Brain microvascular endothelial cell (primary cell): ENCODE results near the gene RPL19.

Experiments used
- DNase-seq: peaks from one replicate; pipeline ENCODE4 v3.0.0-alpha.2; 2020
- H3K27ac ChIP-seq: fragments of 250-450 bp; sonication (Bioruptor Pico); 2 replicates; pipeline ENCODE4 v1.5.1; 2020; ENCODE audit warnings: mild to moderate bottlenecking, moderate library complexity
- H3K27me3 ChIP-seq: fragments of 250-450 bp; sonication (Bioruptor Pico); replicated peaks from 2 replicates; pipeline ENCODE4 v1.5.1; 2020; ENCODE audit warnings: mild to moderate bottlenecking
- H3K36me3 ChIP-seq: fragments of 250-450 bp; sonication (Bioruptor Pico); replicated peaks from 2 replicates; pipeline ENCODE4 v1.5.1; 2020; ENCODE audit warnings: mild to moderate bottlenecking
- H3K4me3 ChIP-seq: 2 replicates; pipeline ENCODE4 v1.5.1; 2011; ENCODE audit warnings: low read depth, mild to moderate bottlenecking, control low read depth, low read length, moderate library complexity
- CTCF ChIP-seq: IDR thresholded peaks from 2 replicates; pipeline ENCODE4 v1.5.1; 2011; ENCODE audit warnings: low read depth, mild to moderate bottlenecking, moderate library complexity, low read length, control low read depth, inconsistent platforms; ENCODE audit errors: missing control alignments
- in situ Hi-C: cut with HindIII; loops from 2 replicates; pipeline ENCODE4 v1.10.0; 2017; ENCODE audit warnings: low sequenced_read_pairs, low pct_ligation_motif_present

RPL19 gene

GRCh38 chr17:39230361-39230760 is 30.3 kb downstream of the RPL19 start:
- no peak for DNase-seq
- H3K27me3 ChIP-seq, result peaks cover 8% of the 10 kb centered on the region
- in situ Hi-C loops, result no loop called here

DNA sequence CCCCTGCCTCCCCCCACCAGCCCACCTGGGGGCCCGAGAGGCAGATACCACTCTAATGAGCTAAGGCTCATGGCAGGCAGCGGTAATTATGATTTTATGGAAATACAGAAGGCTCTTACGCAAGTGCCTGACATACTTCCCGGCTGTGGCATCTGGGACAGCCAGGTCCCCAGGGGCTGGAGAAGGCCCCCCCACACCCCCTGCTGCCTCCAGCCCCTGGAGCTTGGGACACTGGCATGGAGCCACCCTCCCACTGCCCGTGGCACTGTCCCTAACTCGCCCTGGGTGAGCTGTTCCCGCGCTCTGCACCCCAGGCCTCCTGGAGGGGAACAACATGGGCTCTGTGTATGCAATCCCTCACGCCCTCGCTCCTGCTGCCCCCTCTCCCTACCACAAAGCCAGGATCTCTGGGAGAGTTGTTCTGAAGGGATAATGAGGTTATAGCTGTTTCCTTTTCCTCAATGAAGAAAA is 31.0 kb downstream of the RPL19 start:
- Histone ChIP-seq H3K27ac (no peak overlapping the region), H3K27me3 (peaks cover 3% of the 10 kb centered on the region), H3K4me3 (no peak overlapping the region), H3K36me3 (no peaks in the 10 kb centered on the region)
- no peak for TF ChIP-seq CTCF
- in situ Hi-C loops, result no loop called here
- DNase-seq, result no peak

More at GRCh38 chr17:39230361-39230760, 30.3 kb downstream of the RPL19 start:
- H3K27ac ChIP-seq, result no peak overlapping the region
- H3K36me3 ChIP-seq, result no peaks in the 10 kb centered on the region
- H3K4me3 ChIP-seq, result no peak overlapping the region
- no peak for TF ChIP-seq CTCF

DNA sequence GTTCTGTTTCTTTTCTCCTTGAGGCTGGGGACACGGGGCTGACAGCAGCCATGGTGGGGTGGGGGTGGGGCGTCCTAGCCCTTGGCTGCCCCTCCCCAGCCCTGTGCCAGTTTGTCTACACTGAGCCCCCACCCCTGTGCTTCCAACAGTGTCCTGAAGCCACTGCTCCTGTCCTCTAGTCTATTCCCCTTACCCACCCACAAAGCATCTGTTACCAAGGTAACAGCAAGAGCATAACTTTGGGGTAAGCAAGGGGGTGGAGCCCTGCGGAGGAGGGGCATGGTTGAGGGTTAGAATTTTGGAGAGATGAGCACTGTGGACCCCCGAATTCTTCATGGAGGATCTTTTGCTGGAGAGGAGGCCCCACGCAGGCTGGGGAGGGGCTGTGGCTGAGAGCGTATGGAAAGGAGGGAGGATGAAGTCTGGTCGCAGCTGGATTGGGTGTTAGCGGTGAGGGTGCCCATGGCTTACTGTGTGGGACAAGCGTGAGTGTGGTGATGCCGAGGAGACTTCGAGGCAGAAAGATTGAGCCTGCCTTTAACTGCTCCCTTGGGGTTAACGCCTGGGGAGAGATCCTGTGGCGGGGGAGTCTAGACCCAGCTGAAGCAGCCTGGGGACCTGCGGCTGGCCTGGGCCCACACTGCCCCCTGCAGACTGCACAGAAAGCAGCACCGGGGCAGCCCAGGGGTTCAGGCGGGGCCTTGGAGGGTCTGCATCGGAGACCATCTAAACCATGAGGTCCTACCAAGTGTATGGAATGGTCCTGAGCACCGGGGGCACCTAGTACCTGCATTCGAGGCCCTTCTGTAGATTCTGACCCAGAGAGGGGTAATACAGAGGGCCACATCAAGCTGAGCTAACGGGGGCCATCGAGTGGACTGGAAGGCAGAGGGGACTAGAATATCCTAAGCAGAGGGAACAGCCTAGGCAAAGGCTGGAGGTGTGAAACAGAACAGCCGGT is 31.8 kb downstream of the RPL19 start:
- Histone ChIP-seq H3K4me3 (peak overlapping the region; percentile 12), H3K27me3 (no peaks in the 10 kb centered on the region), H3K36me3 (no peaks in the 10 kb centered on the region), H3K27ac (no peak overlapping the region)
- peak; percentile 34 for DNase-seq
- peak; percentile 91 for TF ChIP-seq CTCF
- in situ Hi-C loops, result no loop called here

GRCh38 chr17:39235555-39236449 is 35.7 kb downstream of the RPL19 start:
- in situ Hi-C loops, result no loop called here
- H3K36me3 ChIP-seq, result no peaks in the 10 kb centered on the region
- no peak overlapping the region for H3K4me3 ChIP-seq
- H3K27ac ChIP-seq, result no peak overlapping the region
- peak; percentile 34 for DNase-seq
- no peaks in the 10 kb centered on the region for H3K27me3 ChIP-seq
- TF ChIP-seq CTCF, result peak; percentile 90

- DNase-seq, result no peak
These were observed 36.4 kb downstream of the RPL19 start for GRCh38 chr17:39236450-39236927.

More at GRCh38 chr17:39236450-39236927, 36.4 kb downstream of the RPL19 start:
- H3K4me3 ChIP-seq, result no peak overlapping the region
- in situ Hi-C loops, result no loop called here
- H3K36me3 ChIP-seq, result no peaks in the 10 kb centered on the region
- TF ChIP-seq CTCF, result no peak
- H3K27me3 ChIP-seq, result no peaks in the 10 kb centered on the region
- no peak overlapping the region for H3K27ac ChIP-seq
